ENCODE data around the gene PRKAR1B. TPM values are rescaled to one million over a fixed set of nuclear protein-coding genes. Genes with fewer than 3 reads are reported as not detected.

The PRKAR1B gene
- total RNA-seq, 1 donor from 2014 or later = 21.7 TPM

GRCh38 chr7:569071-569855 is 157.8 kb downstream of the PRKAR1B start:
- Mint-ChIP-seq H3K36me3 (ENCODE audit: low read depth, unreplicated experiment) (peaks cover 5% of the 10 kb centered on the region), H3K9me3 (ENCODE audit: unreplicated experiment) (no peaks in the 10 kb centered on the region), H3K4me1 (ENCODE audit: unreplicated experiment) (no peaks in the 10 kb centered on the region), H3K4me3 (ENCODE audit: unreplicated experiment) (no peak overlapping the region), H3K27me3 (ENCODE audit: unreplicated experiment) (peaks cover 7% of the 10 kb centered on the region), H3K27ac (ENCODE audit: unreplicated experiment) (no peak overlapping the region)
- TF ChIP-seq CTCF (IDR thresholded peaks at IDR 0.05; ENCODE audit: unreplicated experiment) = no peak
- DNase-seq (ENCODE audit: low spot score) = no peak

GRCh38 chr7:568031-568951 is 158.8 kb downstream of the PRKAR1B start:
- no peak for TF ChIP-seq CTCF (IDR thresholded peaks at IDR 0.05; ENCODE audit: unreplicated experiment)
- no peak for DNase-seq (ENCODE audit: low spot score)
- Mint-ChIP-seq H3K4me3 (ENCODE audit: unreplicated experiment) (no peak overlapping the region), H3K36me3 (ENCODE audit: low read depth, unreplicated experiment) (peaks cover 5% of the 10 kb centered on the region), H3K9me3 (ENCODE audit: unreplicated experiment) (no peaks in the 10 kb centered on the region), H3K27me3 (ENCODE audit: unreplicated experiment) (peaks cover 10% of the 10 kb centered on the region), H3K27ac (ENCODE audit: unreplicated experiment) (no peak overlapping the region), H3K4me1 (ENCODE audit: unreplicated experiment) (no peaks in the 10 kb centered on the region)

GRCh38 chr7:567305-567883 is 159.7 kb downstream of the PRKAR1B start:
- peaks cover 15% of the 10 kb centered on the region for H3K27me3 Mint-ChIP-seq (ENCODE audit: unreplicated experiment)
- no peak overlapping the region for H3K27ac Mint-ChIP-seq (ENCODE audit: unreplicated experiment)
- no peak overlapping the region for H3K4me3 Mint-ChIP-seq (ENCODE audit: unreplicated experiment)
- peaks cover 8% of the 10 kb centered on the region for H3K36me3 Mint-ChIP-seq (ENCODE audit: low read depth, unreplicated experiment)
- no peaks in the 10 kb centered on the region for H3K9me3 Mint-ChIP-seq (ENCODE audit: unreplicated experiment)
- no peak for DNase-seq (ENCODE audit: low spot score)
- H3K4me1 Mint-ChIP-seq (ENCODE audit: unreplicated experiment) = no peaks in the 10 kb centered on the region
- TF ChIP-seq CTCF (IDR thresholded peaks at IDR 0.05; ENCODE audit: unreplicated experiment) = no peak

- H3K4me3 Mint-ChIP-seq (ENCODE audit: unreplicated experiment) = no peak overlapping the region
- H3K27me3 Mint-ChIP-seq (ENCODE audit: unreplicated experiment) = peaks cover 15% of the 10 kb centered on the region
- H3K36me3 Mint-ChIP-seq (ENCODE audit: low read depth, unreplicated experiment) = peaks cover 8% of the 10 kb centered on the region
- no peak overlapping the region for H3K27ac Mint-ChIP-seq (ENCODE audit: unreplicated experiment)
- no peak for TF ChIP-seq CTCF (IDR thresholded peaks at IDR 0.05; ENCODE audit: unreplicated experiment)
- H3K9me3 Mint-ChIP-seq (ENCODE audit: unreplicated experiment) = no peaks in the 10 kb centered on the region
- H3K4me1 Mint-ChIP-seq (ENCODE audit: unreplicated experiment) = peaks cover under 1% of the 10 kb centered on the region
- DNase-seq (ENCODE audit: low spot score) = no peak
Measured at GRCh38 chr7:566100-566499, 161.0 kb downstream of the PRKAR1B start.

Data from endothelial cell (in vitro differentiated cells).